Measurements from ENCODE around the gene PDCD5.
"Not testable (repeated sequence)": the region's sequence is repeated elsewhere in the genome, so short reads cannot be mapped to it uniquely, and the experiment has no call there.

The PDCD5 gene

GRCh38 chr19:32580901-32581704 is at the start of gene PDCD5:
TSS of gene PDCD5 (plus strand) at chr19:32581190. CDS start at chr19:32581262, 72 bp downstream.
- Mint-ChIP-seq H3K4me3 (peak within 1 kb of the TSS; percentile 97 to 99 (median 98)), H3K36me3 (ENCODE audit: low read depth) (peaks cover 26% of the 10 kb centered on the region), H3K4me1 (peaks cover 15% of the 10 kb centered on the region), H3K27me3 (ENCODE audit: low read depth) (no peaks in the 10 kb centered on the region), H3K27ac (peak within 1 kb of the TSS; percentile 68 to 84 (median 79)), H3K9me3 (no peaks in the 10 kb centered on the region)
- no peak for TF ChIP-seq CTCF (IDR thresholded peaks at IDR 0.05; ENCODE audit: unreplicated experiment in 3 of 3)

- Mint-ChIP-seq H3K27me3 (ENCODE audit: low read depth) (peaks cover 5% of the 10 kb centered on the region), H3K4me1 (no peaks in the 10 kb centered on the region), H3K4me3 (no peak overlapping the region), H3K36me3 (ENCODE audit: low read depth) (no peaks in the 10 kb centered on the region), H3K9me3 (peaks cover 10% of the 10 kb centered on the region), H3K27ac (no peak overlapping the region)
- no peak for TF ChIP-seq CTCF (IDR thresholded peaks at IDR 0.05; ENCODE audit: unreplicated experiment in 3 of 3)
Observed at GRCh38 chr19:32532233-32532632, 48.8 kb upstream of the PDCD5 start.

GRCh38 chr19:32537580-32537979 is 43.4 kb upstream of the PDCD5 start:
- peaks cover 8% of the 10 kb centered on the region for H3K9me3 Mint-ChIP-seq
- peaks cover 17% of the 10 kb centered on the region for H3K27me3 Mint-ChIP-seq (ENCODE audit: low read depth)
- H3K4me3 Mint-ChIP-seq = no peak overlapping the region
- no peaks in the 10 kb centered on the region for H3K4me1 Mint-ChIP-seq
- no peaks in the 10 kb centered on the region for H3K36me3 Mint-ChIP-seq (ENCODE audit: low read depth)
- TF ChIP-seq CTCF (IDR thresholded peaks at IDR 0.05; ENCODE audit: unreplicated experiment in 3 of 3) = no peak
- no peak overlapping the region for H3K27ac Mint-ChIP-seq

GRCh38 chr19:32539240-32539916 is 41.6 kb upstream of the PDCD5 start:
- peaks cover 3% of the 10 kb centered on the region for H3K9me3 Mint-ChIP-seq
- no peaks in the 10 kb centered on the region for H3K36me3 Mint-ChIP-seq (ENCODE audit: low read depth)
- H3K27ac Mint-ChIP-seq = no peak overlapping the region
- H3K4me3 Mint-ChIP-seq = no peak overlapping the region
- no peak for TF ChIP-seq CTCF (IDR thresholded peaks at IDR 0.05; ENCODE audit: unreplicated experiment in 3 of 3)
- H3K27me3 Mint-ChIP-seq (ENCODE audit: low read depth) = peaks cover 12% of the 10 kb centered on the region
- H3K4me1 Mint-ChIP-seq = no peaks in the 10 kb centered on the region

- Mint-ChIP-seq H3K4me3 (no peak overlapping the region), H3K27me3 (ENCODE audit: low read depth) (peaks cover 12% of the 10 kb centered on the region), H3K4me1 (no peaks in the 10 kb centered on the region), H3K36me3 (ENCODE audit: low read depth) (no peaks in the 10 kb centered on the region), H3K9me3 (no peaks in the 10 kb centered on the region), H3K27ac (no peak overlapping the region)
- TF ChIP-seq CTCF (IDR thresholded peaks at IDR 0.05; ENCODE audit: unreplicated experiment in 3 of 3) = no peak
Observed at GRCh38 chr19:32540621-32541020, 40.4 kb upstream of the PDCD5 start.

- H3K9me3 Mint-ChIP-seq; H3K36me3 Mint-ChIP-seq (ENCODE audit: low read depth); H3K4me1 Mint-ChIP-seq; H3K4me3 Mint-ChIP-seq; H3K27ac Mint-ChIP-seq: not testable (repeated sequence)
- peaks cover 12% of the 10 kb centered on the region for H3K27me3 Mint-ChIP-seq (ENCODE audit: low read depth)
Observed at GRCh38 chr19:32541376-32541775, 39.6 kb upstream of the PDCD5 start.
